Nucleus accumbens (tissue), 56 donors: ENCODE data around the gene STUM.
"Not testable (repeated sequence)": the region's sequence is repeated elsewhere in the genome, so short reads cannot be mapped to it uniquely, and the experiment has no call there.

Source experiments
- DNase-seq, 56 donors: peaks; one replicate each; lab custom pipeline; 2025; lab: John Stamatoyannopoulos, UW

Gene STUM

DNA sequence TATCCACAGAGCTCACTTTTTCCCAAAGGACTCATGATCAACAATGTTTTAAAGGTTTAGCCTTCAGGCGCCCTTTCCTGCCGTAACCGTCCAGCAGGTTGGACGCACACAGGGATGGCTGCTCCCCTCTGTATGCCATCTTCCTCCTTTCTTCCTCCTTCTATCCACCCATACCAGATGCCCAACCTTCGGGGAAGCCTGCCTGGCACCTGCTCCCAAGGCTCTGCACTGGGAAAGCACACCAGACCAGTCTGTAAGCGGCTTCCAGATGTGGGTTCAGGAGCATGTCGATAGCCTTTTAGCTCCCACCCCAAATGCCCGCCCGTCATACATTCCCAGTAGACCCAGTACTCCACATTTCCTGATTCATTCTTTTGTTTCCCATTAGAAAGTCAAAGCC, 52.9 kb downstream of the STUM start:
- no peak for DNase-seq

DNA sequence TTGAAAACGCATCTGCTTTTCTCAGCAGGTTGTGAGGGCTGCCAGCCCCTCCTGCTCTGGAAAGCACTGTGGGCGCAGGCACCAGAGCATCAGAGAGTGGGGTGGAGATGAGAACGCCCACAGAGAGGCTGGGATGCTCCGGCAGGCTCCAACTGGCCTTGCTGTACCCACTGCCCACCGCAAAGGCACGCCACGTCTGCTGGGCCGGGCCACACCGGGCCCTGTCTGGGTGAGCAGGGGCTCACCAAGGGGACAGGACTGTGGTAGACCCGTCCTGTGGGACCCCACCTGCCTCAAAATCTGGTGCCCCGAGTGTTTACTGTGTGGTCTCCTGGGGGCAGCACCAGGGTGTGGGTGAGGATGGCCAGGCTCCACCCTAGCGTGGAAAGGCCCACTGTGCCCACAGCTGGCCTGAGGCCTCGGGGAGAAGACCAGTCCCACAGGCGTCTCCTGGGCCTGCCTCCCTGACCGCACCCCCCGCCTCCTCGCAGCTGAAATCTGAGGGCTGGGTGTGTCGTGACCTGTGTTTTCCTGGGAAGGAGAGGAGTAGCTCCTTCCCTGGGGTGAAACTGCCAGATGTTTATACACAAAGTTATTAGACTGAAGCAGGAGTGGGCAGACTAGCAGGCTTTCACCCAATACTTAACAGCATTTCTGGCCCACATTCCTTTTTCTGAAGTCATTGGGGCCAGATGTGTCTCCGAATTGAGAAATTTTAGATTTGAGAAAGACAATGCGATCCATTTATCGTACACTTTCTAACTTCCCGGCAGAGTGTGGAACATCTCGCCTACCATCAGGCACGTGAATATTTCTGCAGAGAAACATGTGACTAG, 53.8 kb downstream of the STUM start:
- DNase-seq = no peak

DNA sequence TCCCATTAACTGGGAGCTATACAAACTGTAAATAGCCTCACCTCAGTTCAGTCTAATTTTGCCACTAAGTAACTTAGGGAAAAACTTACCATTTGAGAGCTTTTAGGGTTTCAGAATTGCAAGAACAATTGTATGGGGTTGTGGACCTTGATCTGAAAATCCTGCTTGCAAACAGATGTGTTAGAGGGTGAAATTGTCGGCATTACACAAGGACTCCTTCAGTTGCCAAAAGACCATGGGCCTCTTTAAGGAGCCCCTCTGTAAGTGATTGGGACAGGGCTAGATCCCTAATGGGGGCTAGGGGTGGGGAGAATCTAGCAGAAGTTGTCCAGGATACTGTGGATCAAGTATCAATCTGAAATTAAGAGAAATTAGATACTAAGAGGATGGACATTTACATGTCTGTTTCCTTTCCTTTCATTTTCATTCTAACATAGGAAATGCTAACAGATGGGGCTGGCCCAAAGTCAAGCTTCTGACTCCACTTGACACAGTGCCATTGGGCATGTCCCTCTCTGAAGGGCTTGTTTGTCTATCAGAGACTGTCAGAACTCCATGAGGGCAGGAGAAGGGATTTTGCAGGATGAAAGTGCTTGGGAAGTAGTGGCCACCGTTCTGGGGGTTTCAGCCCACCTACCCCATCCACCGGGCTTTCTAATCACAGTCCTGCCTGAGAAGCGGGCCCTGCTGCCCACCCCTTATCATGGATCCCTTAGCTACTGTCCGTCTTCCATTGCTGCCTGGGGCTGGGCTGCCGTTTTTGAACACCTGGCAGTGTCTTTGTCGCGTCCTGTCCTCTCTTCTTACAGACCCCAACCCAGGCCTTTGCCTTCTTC, 54.7 kb downstream of the STUM start:
- peak in 32 of 56 donors; percentile 7 to 76 (median 36) for DNase-seq

DNA sequence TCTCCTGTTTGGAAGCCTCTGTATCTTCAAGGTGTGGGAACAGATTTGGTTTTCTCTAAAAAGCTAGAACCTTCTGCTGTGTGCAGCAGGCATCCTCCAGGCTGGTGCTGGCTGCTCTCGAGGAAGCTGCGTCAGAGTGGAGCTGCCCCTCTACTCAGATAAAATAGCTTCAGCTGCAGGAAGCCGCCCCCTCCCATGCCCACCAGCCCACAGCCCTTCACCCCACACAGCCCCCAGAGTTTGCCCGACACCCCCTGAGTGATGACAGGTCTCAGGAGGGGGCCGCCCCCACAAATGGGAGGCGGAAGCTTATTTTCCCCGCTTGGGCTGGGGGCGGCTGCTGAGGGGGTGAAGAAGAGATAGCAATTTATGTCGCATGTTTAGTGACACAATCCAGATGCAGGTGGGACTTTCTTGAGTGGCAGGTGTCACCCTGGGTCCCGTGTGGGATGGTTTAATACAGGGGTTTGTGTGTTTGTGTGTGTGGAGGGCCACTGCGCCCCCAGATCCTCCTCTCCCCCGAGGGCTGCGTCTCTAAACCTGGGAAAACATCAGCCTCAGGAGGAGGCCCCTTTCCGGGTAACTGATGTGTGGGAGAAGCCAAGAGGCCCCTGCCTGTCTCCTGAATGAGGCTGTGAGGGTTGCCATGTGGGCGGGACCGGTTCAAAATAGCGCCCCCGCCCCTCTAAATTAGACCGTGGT, 55.4 kb downstream of the STUM start:
- peak in 3 of 56 donors; percentile 20 to 71 (median 43) for DNase-seq

DNA sequence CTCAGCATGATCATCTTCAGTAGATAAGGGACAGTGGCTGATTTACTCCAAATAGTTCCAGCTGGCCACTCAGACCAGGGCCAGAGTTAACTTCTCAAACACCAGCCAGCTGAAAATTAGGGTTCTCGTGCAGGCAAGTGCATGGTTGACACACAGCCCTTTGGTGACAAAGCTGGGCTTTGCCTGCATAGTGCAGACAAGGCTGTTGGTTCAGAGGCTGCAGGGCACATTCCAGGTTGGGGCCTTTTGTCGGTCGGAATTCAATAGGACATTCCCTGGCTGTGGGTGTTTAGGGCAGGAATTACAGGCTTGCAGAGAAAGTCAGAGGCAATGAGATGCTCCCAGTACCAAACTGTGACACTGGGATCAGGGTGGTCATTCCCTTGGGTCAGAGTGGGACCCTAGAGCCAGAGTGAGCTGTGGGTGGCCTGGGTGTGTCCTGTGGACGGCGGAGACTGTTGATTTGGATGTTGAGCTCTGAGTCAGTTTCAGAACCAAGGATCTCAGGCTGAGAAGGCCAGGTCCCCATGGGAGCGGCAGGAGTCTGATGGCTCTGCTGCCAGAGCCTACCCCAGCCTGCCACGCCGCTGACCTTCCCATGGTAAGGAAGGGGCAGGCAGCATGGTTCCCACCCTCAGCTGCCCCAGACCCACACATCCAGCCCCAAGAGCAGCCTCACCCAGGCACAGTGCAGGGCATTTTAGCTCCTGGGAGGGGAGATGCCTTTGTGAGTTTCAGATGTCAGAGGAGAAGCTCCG, 56.2 kb downstream of the STUM start:
- no peak for DNase-seq

DNA sequence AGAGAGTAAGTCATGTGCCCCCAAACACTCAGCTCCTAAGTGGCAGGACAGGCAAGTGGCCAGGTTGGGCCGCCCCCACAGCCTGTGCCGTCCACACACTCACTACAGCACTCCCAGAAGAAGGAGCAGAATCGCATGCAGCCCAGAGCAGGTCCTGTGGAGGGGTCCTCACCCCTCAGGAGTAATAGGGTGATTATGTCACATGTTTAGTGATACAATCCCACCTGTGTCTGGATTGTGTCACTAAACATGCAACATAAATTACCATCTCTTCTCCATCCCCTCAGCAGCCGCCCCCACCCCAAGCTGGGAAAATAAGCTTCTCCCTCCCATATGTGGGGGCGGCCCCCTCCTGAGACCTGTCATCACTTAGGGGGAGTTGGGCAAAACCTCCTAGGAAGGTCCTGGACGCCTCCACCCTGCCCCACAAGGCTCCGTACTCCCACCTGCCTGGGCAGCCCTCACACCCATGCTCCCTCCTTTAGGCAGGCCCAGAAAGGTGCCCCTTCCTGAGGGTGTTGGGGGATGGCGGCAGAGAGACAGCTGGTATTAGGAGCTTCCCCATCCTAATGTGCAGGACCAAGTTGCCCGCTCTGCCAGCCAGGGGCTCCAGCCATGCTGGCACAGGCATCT, 56.9 kb downstream of the STUM start:
- DNase-seq = peak in 1 of 56 donors; percentile 25

DNA sequence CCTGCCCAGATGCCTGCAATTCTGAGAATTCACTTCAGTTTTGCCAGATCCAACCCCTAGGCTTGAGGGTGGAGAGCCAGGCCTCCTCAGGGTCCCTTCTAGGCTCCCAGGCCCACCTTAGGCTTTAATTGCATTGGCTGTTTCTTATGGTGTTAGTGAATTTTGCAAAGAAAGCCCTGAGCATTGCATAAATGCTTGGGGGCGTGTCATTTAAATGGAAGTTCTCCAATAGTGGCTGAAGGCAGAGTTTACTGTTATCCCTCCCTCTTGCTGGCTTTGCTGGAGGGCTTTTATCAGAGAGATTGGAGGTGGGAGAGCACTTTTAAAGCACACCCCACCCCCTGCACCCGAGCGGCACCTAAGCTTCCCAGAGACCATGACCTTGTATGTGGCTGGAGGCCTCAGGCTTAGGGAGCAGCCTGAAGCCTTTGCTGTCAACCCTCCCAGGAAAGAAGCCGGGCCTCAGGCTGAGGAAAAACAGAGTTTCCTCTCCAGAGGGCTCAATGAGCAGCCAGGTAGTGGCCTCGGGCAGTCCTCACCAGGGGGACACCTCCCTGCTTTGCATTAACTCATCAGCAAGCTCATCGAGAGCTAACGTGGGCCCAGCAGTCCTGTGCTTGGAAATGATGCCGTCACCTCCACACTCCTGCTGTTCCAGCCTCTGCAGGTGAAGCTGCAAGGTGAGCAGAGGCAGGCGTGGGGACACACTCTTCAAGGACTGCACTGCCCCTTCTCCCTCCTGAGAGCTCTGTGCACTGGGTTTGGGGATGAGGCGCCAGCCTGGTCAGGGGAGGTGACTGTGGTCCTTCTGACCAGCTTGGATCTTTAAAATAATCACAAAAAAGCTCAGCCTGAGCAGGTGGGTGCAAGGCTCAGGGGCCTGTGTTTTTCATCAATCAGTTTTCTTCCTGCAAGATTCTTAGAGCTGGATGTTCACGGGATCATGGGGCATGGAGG, 58.0 kb downstream of the STUM start:
- DNase-seq = no peak

DNA sequence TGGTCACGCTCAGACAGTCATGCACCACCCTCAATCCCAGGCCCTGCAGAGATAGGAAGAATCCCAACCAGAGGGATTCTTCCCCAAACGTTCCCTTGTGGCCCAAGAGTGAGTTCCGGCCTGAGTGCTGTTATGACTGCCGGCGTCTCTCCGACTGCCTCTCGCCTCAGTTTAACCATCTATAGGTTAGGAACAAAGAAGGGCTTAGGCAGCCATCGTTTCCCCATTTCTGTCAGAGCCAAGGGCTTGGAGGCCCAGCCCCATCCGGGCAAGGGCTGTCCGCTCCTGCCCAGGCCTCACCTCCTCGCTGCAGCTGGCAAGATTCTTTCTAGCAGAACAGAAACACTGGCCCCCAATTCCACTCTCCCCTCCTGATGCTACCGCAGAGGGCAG, 58.7 kb downstream of the STUM start:
- DNase-seq = no peak

DNA sequence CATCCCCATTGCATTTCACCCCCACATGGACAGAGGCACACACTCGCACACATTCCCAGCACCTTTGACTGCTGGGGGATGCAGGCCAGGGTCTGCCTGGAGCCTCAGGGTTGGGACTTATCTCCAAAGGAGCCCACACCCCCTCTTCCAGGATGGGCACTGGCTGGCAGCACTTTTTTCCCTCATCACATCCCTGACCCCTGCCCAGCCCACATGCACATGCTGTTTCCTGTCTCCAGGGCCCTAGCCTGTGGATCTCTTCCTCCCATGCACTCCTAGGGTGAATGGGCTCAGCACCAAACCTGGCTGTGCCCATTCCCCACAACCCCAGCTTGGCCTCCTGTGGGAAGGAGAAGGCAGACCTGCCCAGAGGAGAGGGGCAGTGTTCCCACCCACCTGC, 59.3 kb downstream of the STUM start:
- DNase-seq = no peak

DNA sequence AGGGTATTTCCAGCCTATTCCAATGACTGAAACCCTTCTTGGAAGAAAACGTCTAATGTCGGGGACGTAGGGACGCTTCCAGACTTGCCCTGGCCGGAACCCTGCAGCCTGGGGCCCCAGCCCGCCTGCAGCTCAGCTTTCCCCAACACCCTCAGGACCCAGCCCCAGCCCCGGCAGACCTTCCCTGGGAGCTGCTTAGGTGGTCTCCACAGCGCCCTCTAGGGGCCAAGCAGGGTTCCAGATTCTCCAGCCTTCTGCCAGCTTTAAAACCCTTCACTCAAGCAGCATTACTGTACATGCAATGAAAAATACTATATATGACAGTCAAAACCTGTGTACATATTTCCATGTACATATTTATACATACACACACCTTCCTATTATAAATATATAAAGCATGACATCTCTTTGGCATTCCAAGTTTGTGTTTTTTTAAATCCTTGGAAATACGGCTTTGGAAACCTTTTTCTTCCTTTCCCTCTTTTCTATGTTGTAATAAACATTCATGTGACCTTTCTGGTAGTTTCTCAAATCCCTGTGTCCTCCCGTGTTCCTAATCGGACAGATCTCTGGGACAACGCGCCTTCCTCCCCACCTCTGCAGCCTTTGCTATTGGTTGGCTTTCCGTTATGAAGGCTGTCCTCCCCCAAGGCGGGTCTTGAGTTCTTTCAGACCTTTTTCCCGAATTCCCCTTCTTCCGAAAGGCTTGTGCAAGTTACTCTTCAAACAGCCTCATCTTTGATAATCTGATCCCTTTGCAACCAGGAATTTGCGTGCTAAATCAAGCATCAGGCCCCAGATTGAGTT, 60.3 kb downstream of the STUM start:
- peak in 44 of 56 donors; percentile 8 to 79 (median 44) for DNase-seq

DNA sequence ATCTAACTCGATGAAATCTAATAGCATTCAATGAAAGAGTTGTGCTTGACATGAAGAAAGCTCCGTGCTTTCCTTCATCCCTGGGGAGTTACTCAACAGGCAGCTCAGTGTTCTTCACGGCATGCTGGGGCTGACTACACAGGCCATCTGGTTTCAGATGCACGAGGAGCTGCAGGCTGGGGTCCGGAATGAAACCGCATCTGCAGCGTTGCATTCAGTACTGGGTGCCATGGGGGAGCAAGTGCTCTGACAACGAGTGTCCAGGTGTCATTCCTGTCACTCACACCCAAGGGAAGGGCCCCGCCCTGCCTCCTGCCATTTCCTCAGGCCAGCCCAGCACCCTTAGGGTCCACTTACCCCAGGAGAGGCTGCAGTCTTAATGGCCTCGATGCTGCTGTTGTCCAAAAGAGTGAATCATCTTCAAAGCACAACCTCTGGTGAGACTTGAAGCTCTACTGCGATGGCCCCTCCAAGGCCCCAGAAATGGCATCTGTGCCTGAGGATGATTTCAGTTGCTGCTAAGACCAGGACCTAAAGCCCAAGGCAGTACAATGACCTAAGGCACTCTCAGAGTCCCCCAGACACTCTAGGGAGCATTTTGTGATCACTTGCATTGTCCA, 61.4 kb downstream of the STUM start:
- DNase-seq = no peak

DNA sequence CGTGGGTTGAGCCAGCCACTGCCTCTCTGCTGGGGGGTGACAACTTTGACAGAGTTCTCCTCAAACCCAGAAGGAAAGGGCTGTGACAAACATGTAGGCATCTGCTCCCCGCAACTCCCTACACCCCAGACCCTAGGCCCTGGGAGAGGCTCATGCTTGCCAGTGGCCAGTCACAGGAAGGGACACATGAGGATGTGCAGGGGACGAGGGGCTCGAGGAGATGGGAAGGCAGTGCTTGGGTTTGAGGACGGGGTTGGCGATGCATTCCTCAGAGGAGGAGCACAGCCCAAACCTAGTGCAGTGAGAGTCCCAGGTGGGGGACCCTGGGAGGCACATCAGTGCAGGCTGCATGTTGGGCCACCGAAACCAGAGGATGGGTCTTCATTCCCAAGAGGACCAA, 62.1 kb downstream of the STUM start:
- no peak for DNase-seq

DNA sequence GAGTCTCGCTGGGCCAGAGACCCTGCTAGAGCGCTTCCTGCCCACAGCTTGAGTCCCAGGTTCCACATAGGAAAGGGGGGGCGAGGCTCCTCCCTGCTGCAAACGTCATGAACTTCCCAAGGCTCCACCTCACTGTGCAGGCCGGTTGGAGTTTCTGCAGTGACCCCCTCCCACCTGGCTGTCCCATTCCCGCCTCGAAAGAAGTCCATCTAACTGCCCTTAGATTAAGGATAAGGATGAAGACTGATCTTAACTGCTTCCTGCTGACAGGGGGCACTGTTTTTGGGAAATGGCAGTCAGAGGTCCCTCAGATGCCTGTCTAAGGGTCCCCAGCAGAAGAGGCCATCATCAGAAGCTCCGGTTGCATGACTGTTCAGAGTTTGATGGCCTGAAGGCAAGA, 62.7 kb downstream of the STUM start:
- DNase-seq = no peak

DNA sequence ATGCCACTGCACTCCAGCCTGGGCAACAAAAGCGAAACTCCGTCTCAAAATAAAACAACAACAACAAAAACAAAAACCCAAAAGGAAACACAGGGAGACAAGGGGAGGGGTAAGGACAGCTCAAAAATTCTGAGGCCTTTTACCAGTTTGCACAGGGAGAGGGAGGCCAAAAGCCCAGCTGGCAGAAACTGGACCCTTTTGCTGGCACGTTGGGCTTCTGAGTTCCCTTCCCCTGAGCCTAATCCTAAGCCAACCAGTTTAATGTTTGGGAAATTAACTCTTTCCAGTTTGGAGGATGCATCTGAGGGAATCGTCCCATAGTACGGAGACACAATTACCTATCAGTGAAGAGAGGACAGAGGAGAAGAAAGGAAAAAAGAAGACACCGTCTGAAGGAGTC, 63.4 kb downstream of the STUM start:
- DNase-seq = not testable (repeated sequence)

DNA sequence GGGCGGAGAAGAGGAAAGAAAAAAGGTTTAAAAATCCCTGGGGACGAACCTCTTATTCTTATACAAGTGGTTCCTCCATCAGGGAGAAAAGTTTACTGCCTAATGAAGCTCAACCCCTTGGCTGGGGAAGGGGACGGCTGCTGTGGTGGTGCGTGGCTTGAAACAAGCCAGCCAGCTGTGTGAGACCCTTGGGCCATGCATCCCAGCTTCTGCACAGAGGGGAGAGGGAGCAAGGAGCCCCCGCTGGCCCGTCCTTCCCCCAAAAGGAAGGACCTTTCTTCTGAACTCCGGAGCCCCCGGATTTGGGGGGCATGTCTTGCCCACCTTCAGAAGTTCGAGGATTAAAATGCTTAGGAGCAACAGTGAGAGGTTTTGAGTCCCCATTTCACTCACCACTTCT, 67.3 kb downstream of the STUM start:
- DNase-seq = no peak

DNA sequence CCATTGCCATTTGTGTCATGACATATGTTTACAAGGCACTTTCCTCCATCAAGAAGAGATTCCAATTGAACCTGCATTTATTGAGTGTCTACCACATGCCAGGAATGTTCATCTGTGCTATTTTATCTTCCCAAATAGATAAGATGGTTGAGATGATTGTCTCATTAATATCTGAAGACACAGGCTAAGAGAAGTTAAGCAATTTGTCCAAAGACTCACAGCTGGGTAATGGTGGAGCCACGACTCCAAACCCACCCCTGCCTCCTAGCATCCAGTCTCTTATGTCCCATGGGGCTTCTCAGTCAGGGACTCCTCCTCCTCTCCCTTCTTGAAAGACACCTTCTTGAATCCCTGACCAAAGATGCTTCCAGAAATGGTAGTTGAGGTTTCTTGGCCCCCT, 68.1 kb downstream of the STUM start:
- DNase-seq = no peak

DNA sequence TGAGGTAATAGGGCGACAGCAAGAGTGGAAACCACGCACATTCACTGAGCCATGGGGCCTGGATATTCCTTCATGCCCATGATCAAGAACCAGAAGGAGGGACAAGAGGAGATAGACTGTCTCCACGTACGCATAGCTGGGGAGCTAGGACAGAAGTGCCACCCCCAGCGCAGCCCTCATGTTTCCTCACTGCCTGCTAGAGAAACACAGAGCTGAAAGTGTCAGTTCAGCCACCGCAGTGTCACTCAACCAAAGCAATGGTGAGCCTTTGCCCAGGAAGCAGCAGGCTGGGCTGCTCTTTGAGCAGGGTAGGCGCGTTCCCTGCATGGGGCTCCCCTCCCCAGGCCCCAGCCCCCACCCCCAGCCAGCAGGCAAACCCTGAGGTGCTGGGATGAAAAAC, 68.5 kb downstream of the STUM start:
- DNase-seq = no peak
